A549 (cell line): Measurements from ENCODE around the gene CYGB.

ENCODE experiments used
- BHLHE40 ChIP-seq: IDR thresholded peaks from 2 replicates; pipeline ENCODE4 v1.6.1; 2012; ENCODE audit warnings: low read depth, low read length, inconsistent platforms
- CHD2 ChIP-seq: fragments of 150-350 bp; IDR thresholded peaks from 2 replicates; pipeline ENCODE4 v1.6.1; 2014; ENCODE audit warnings: low read length; ENCODE audit not compliant: partially characterized antibody
- KDM5A ChIP-seq: fragments of 200-600 bp; sonication (generic); IDR thresholded peaks from 2 replicates; pipeline ENCODE4 v1.6.1; 2016; ENCODE audit warnings: antibody characterized with exemption, mild to moderate bottlenecking
- POLR2A ChIP-seq: IDR thresholded peaks from 2 replicates; pipeline ENCODE4 v1.6.1; 2012; ENCODE audit warnings: mild to moderate bottlenecking, low read length
- RAD21 ChIP-seq, 2 experiments: fragments of >200 bp in 1 of 2; sonication (Bioruptor Twin) in 1 of 2; formaldehyde crosslinking in 1 of 2; IDR thresholded peaks in 1 of 2; conservative IDR thresholded peaks in 1 of 2; 2 replicates in 1 of 2; 3 replicates in 1 of 2; pipeline ENCODE4 v1.6.1; 2012 to 2018; ENCODE audit warnings: inconsistent platforms in 1 of 2
- TF ChIP-seq, protein P1 (sequence below): fragments of 200-600 bp; sonication (generic); IDR thresholded peaks from 2 replicates; pipeline ENCODE4 v1.6.1; 2016; ENCODE audit warnings: antibody characterized with exemption, mild to moderate bottlenecking, moderate library complexity
- TF ChIP-seq, protein P2 (sequence below): IDR thresholded peaks from 2 replicates; pipeline ENCODE4 v1.6.1; 2012
- TF ChIP-seq, protein P3 (sequence below): fragments of >200 bp; sonication (Bioruptor Twin); formaldehyde crosslinking; IDR thresholded peaks from 3 replicates; pipeline ENCODE4 v1.5.1; 2016
- TF ChIP-seq, protein P4 (sequence below): fragments of >200 bp; sonication (Bioruptor Twin); formaldehyde crosslinking; IDR thresholded peaks from 3 replicates; pipeline ENCODE4 v1.6.1; 2016

DNA sequence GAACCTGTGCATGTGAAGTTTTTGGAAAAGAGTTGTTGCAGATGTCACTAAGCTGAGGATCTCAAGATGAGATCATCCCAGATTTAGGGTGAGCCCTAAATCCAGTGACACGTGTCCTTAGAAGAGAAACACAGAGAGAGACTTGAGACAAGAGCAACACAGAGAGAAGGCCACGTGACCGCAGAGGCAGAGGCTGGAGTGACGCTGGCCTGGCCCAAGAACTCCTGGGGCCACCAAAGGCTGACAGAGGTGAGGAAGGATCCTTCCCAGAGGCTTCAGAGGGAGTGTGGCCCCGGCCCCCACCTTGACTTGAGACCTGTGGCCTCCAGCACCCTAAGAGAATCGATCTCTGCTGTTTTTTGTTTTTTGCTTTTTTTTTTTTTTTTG, 24.2 kb downstream of the CYGB start:
- TF ChIP-seq, protein P1, sequence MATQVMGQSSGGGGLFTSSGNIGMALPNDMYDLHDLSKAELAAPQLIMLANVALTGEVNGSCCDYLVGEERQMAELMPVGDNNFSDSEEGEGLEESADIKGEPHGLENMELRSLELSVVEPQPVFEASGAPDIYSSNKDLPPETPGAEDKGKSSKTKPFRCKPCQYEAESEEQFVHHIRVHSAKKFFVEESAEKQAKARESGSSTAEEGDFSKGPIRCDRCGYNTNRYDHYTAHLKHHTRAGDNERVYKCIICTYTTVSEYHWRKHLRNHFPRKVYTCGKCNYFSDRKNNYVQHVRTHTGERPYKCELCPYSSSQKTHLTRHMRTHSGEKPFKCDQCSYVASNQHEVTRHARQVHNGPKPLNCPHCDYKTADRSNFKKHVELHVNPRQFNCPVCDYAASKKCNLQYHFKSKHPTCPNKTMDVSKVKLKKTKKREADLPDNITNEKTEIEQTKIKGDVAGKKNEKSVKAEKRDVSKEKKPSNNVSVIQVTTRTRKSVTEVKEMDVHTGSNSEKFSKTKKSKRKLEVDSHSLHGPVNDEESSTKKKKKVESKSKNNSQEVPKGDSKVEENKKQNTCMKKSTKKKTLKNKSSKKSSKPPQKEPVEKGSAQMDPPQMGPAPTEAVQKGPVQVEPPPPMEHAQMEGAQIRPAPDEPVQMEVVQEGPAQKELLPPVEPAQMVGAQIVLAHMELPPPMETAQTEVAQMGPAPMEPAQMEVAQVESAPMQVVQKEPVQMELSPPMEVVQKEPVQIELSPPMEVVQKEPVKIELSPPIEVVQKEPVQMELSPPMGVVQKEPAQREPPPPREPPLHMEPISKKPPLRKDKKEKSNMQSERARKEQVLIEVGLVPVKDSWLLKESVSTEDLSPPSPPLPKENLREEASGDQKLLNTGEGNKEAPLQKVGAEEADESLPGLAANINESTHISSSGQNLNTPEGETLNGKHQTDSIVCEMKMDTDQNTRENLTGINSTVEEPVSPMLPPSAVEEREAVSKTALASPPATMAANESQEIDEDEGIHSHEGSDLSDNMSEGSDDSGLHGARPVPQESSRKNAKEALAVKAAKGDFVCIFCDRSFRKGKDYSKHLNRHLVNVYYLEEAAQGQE = no peak
- TF ChIP-seq, protein P2, sequence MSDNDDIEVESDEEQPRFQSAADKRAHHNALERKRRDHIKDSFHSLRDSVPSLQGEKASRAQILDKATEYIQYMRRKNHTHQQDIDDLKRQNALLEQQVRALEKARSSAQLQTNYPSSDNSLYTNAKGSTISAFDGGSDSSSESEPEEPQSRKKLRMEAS = no peak
- TF ChIP-seq RAD21 (conservative IDR thresholded peaks at IDR 0.05 in 1 of 2, IDR thresholded peaks at IDR 0.05 in 1 of 2) (no peak), KDM5A (no peak), CHD2 (no peak), BHLHE40 (no peak), POLR2A (no peak)
- TF ChIP-seq, protein P3, sequence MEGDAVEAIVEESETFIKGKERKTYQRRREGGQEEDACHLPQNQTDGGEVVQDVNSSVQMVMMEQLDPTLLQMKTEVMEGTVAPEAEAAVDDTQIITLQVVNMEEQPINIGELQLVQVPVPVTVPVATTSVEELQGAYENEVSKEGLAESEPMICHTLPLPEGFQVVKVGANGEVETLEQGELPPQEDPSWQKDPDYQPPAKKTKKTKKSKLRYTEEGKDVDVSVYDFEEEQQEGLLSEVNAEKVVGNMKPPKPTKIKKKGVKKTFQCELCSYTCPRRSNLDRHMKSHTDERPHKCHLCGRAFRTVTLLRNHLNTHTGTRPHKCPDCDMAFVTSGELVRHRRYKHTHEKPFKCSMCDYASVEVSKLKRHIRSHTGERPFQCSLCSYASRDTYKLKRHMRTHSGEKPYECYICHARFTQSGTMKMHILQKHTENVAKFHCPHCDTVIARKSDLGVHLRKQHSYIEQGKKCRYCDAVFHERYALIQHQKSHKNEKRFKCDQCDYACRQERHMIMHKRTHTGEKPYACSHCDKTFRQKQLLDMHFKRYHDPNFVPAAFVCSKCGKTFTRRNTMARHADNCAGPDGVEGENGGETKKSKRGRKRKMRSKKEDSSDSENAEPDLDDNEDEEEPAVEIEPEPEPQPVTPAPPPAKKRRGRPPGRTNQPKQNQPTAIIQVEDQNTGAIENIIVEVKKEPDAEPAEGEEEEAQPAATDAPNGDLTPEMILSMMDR = no peak
- TF ChIP-seq, protein P4, sequence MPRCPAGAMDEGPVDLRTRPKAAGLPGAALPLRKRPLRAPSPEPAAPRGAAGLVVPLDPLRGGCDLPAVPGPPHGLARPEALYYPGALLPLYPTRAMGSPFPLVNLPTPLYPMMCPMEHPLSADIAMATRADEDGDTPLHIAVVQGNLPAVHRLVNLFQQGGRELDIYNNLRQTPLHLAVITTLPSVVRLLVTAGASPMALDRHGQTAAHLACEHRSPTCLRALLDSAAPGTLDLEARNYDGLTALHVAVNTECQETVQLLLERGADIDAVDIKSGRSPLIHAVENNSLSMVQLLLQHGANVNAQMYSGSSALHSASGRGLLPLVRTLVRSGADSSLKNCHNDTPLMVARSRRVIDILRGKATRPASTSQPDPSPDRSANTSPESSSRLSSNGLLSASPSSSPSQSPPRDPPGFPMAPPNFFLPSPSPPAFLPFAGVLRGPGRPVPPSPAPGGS = no peak
